Measurements from ENCODE around the gene NBL1.

The NBL1 gene

DNA sequence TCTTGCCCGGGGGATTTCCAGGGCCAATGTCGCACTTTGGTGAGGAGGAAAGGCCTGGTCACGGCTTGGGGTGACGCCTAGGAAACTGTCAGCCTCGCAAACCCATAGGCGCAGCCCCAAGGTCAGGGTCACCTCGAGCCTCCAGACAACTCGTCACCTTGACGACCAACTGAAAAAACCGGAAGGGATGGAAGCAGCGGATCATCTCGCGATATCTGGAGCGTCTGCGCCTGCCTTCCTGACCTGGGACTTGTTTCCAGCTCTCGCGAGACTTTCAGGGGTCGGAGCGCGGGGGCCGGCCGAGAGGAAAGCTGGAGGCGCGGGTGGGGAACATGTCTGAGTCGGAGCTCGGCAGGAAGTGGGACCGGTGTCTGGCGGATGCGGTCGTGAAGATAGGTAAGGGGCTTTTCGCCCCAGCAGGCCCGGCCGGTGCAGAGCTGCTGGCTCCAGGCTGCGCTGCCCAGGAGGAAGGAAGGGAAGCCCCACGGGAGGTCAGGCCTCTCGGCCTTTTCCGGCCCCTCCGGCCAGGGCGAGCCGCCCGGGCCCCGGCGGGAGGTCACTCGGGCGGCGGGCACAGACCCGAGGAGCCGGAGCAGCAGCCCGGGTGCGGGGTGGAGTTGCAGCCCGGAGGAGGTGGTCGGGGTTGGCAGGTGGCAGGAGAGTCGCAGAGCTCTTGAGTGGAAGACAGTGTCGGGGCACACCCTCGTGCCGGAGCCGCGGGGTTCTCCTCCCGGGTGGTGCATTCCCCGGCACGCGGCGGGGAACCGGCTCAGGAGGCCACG, 47.2 kb upstream of the NBL1 start (continued):
- no peak for TF ChIP-seq PRDM4 (tag by site-specific recombination; IDR thresholded peaks at IDR 0.05)
- peak; percentile 78 for TF ChIP-seq ZBTB17 (tag by site-specific recombination; IDR thresholded peaks at IDR 0.05)
- TF ChIP-seq, protein P1, sequence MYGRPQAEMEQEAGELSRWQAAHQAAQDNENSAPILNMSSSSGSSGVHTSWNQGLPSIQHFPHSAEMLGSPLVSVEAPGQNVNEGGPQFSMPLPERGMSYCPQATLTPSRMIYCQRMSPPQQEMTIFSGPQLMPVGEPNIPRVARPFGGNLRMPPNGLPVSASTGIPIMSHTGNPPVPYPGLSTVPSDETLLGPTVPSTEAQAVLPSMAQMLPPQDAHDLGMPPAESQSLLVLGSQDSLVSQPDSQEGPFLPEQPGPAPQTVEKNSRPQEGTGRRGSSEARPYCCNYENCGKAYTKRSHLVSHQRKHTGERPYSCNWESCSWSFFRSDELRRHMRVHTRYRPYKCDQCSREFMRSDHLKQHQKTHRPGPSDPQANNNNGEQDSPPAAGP (tag by site-specific recombination; IDR thresholded peaks at IDR 0.05): peak; percentile 45
- no peak for TF ChIP-seq ZSCAN16 (tag by site-specific recombination; IDR thresholded peaks at IDR 0.05)
- TF ChIP-seq, protein P2, sequence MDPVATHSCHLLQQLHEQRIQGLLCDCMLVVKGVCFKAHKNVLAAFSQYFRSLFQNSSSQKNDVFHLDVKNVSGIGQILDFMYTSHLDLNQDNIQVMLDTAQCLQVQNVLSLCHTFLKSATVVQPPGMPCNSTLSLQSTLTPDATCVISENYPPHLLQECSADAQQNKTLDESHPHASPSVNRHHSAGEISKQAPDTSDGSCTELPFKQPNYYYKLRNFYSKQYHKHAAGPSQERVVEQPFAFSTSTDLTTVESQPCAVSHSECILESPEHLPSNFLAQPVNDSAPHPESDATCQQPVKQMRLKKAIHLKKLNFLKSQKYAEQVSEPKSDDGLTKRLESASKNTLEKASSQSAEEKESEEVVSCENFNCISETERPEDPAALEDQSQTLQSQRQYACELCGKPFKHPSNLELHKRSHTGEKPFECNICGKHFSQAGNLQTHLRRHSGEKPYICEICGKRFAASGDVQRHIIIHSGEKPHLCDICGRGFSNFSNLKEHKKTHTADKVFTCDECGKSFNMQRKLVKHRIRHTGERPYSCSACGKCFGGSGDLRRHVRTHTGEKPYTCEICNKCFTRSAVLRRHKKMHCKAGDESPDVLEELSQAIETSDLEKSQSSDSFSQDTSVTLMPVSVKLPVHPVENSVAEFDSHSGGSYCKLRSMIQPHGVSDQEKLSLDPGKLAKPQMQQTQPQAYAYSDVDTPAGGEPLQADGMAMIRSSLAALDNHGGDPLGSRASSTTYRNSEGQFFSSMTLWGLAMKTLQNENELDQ (tag by site-specific recombination; IDR thresholded peaks at IDR 0.05; ENCODE audit: low read depth): no peak
- TF ChIP-seq BCL11B (tag by site-specific recombination; IDR thresholded peaks at IDR 0.05; ENCODE audit: low read depth): peak; percentile 69; the same call in 1 of the 2 replicates
- peak; percentile 92 for TF ChIP-seq ZIC2 (tag by site-specific recombination; IDR thresholded peaks at IDR 0.05)
- TF ChIP-seq, protein P3, sequence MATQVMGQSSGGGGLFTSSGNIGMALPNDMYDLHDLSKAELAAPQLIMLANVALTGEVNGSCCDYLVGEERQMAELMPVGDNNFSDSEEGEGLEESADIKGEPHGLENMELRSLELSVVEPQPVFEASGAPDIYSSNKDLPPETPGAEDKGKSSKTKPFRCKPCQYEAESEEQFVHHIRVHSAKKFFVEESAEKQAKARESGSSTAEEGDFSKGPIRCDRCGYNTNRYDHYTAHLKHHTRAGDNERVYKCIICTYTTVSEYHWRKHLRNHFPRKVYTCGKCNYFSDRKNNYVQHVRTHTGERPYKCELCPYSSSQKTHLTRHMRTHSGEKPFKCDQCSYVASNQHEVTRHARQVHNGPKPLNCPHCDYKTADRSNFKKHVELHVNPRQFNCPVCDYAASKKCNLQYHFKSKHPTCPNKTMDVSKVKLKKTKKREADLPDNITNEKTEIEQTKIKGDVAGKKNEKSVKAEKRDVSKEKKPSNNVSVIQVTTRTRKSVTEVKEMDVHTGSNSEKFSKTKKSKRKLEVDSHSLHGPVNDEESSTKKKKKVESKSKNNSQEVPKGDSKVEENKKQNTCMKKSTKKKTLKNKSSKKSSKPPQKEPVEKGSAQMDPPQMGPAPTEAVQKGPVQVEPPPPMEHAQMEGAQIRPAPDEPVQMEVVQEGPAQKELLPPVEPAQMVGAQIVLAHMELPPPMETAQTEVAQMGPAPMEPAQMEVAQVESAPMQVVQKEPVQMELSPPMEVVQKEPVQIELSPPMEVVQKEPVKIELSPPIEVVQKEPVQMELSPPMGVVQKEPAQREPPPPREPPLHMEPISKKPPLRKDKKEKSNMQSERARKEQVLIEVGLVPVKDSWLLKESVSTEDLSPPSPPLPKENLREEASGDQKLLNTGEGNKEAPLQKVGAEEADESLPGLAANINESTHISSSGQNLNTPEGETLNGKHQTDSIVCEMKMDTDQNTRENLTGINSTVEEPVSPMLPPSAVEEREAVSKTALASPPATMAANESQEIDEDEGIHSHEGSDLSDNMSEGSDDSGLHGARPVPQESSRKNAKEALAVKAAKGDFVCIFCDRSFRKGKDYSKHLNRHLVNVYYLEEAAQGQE (tag by site-specific recombination; IDR thresholded peaks at IDR 0.05): peak; percentile 15; the same call in 1 of the 2 replicates
- peak; percentile 49; the same call in 1 of the 2 replicates for TF ChIP-seq HIC1 (tag by site-specific recombination; IDR thresholded peaks at IDR 0.05)
- no peak for TF ChIP-seq ZNF114 (tag by site-specific recombination; IDR thresholded peaks at IDR 0.05)
- no peak for TF ChIP-seq ZNF837 (tag by site-specific recombination; IDR thresholded peaks at IDR 0.05)
- no peak for TF ChIP-seq ZNF791 (tag by site-specific recombination; IDR thresholded peaks at IDR 0.05)
- no peak for TF ChIP-seq ZNF138 (tag by site-specific recombination; IDR thresholded peaks at IDR 0.05; ENCODE audit: borderline replicate concordance)
- TF ChIP-seq ZNF214 (tag by site-specific recombination; IDR thresholded peaks at IDR 0.05; ENCODE audit: borderline replicate concordance): no peak
- no peak for TF ChIP-seq ATF2 (tag by site-specific recombination; IDR thresholded peaks at IDR 0.05; ENCODE audit: low read depth)
- TF ChIP-seq, protein P4, sequence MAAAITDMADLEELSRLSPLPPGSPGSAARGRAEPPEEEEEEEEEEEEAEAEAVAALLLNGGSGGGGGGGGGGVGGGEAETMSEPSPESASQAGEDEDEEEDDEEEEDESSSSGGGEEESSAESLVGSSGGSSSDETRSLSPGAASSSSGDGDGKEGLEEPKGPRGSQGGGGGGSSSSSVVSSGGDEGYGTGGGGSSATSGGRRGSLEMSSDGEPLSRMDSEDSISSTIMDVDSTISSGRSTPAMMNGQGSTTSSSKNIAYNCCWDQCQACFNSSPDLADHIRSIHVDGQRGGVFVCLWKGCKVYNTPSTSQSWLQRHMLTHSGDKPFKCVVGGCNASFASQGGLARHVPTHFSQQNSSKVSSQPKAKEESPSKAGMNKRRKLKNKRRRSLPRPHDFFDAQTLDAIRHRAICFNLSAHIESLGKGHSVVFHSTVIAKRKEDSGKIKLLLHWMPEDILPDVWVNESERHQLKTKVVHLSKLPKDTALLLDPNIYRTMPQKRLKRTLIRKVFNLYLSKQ (tag by site-specific recombination; IDR thresholded peaks at IDR 0.05; ENCODE audit: borderline replicate concordance): no peak
- peak; percentile 77; the same call in 1 of the 2 replicates for TF ChIP-seq GLIS1 (tag by site-specific recombination; IDR thresholded peaks at IDR 0.05)
- no peak for TF ChIP-seq ZNF555 (tag by site-specific recombination; conservative IDR thresholded peaks at IDR 0.05)
- no peak for TF ChIP-seq ZNF133 (tag by site-specific recombination; IDR thresholded peaks at IDR 0.05)
- no peak for TF ChIP-seq PRDM6 (tag by site-specific recombination; IDR thresholded peaks at IDR 0.05)
- TF ChIP-seq ZBTB48 (tag by site-specific recombination; IDR thresholded peaks at IDR 0.05): 0 out of 2 replicates have a peak, but pooled peaks have one; percentile 14

Data from HEK293 (cell line).